Measurements from ENCODE around the gene STK32C. TPM values are rescaled to one million over a fixed set of nuclear protein-coding genes. Genes with fewer than 3 reads are reported as not detected.
"Not testable (repeated sequence)": the region's sequence is repeated elsewhere in the genome, so short reads cannot be mapped to it uniquely, and the experiment has no call there.

Gene STK32C
- total and polyA plus RNA-seq, 4 donors, result 5.1 to 22.0 (median 16.3) TPM

DNA sequence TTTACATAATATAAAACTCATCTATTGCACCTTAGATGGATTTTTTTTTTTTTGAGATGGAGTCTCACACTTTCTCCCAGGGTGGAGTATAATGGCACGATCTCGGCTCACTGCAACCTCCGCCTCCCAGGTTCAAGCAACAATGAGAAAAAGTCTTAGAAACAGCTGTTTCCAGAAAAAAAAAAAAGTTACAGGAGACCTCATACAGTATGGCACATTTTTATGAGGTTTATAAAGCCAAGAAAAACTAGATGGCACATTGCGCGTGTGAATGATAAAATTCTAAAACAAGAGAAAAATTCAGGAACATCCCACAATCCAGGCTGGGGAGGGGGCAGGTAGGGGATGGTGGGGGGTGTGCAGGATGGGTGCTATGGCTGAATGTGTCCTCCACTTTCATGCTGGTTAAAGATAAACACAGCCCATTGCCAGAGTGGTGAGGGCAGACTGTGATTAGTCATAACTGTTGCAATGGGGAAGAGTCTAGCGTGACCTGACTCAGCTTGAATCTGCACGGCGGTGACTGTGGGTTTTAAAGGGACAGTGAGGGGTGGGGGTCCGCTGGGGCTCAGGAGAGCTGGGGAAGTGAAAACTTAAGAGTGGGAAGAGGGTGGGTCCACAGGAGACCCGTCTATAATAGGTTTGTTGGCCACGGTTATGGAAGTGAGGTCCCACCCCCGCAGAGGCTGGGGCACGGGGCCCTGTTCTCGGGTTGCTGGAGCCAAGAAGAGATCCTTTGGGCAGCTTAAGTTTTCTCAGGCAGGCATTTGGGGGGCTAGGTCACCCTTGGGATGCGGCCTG, 12.3 kb upstream of the STK32C start:
- peaks cover 0 to 7% (median 0%) of the 10 kb centered on the region in 5 donors for H3K4me1 ChIP-seq (ENCODE audit: control insufficient read depth in 5 of 5, insufficient read depth in 5 of 5, low read length in 5 of 5)
- no peak overlapping the region for H3K4me3 ChIP-seq
- H3K27me3 ChIP-seq (ENCODE audit: control insufficient read depth in 3 of 3, insufficient read depth in 3 of 3, low read length in 2 of 3), result no peaks in the 10 kb centered on the region
- peaks cover 0 to 2% (median 0%) of the 10 kb centered on the region in 4 donors for H3K36me3 ChIP-seq (ENCODE audit: control insufficient read depth in 4 of 4, insufficient read depth in 4 of 4, low read length in 4 of 4)
- DNase-seq (no peak), ATAC-seq (ENCODE audit: insufficient read depth, low FRiP score) (peak; percentile 73)
- WGBS, 2 donors, result 59 to 62% methylated on average over 15 of the region's 15 CpGs
- no peaks in the 10 kb centered on the region for H3K9me3 ChIP-seq (ENCODE audit: control insufficient read depth in 4 of 4, insufficient read depth in 3 of 4, low read length in 3 of 4)
- TF ChIP-seq, protein P1, sequence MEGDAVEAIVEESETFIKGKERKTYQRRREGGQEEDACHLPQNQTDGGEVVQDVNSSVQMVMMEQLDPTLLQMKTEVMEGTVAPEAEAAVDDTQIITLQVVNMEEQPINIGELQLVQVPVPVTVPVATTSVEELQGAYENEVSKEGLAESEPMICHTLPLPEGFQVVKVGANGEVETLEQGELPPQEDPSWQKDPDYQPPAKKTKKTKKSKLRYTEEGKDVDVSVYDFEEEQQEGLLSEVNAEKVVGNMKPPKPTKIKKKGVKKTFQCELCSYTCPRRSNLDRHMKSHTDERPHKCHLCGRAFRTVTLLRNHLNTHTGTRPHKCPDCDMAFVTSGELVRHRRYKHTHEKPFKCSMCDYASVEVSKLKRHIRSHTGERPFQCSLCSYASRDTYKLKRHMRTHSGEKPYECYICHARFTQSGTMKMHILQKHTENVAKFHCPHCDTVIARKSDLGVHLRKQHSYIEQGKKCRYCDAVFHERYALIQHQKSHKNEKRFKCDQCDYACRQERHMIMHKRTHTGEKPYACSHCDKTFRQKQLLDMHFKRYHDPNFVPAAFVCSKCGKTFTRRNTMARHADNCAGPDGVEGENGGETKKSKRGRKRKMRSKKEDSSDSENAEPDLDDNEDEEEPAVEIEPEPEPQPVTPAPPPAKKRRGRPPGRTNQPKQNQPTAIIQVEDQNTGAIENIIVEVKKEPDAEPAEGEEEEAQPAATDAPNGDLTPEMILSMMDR (IDR thresholded peaks at IDR 0.05; ENCODE audit: control extremely low read depth, extremely low read depth), result no peak
- H3K27ac ChIP-seq (ENCODE audit: low read depth in 1 of 2, low read length in 1 of 2), result no peak overlapping the region
- no peak overlapping the region for H3K9ac ChIP-seq (ENCODE audit: insufficient read depth in 1 of 2, low read length in 2 of 2)

DNA sequence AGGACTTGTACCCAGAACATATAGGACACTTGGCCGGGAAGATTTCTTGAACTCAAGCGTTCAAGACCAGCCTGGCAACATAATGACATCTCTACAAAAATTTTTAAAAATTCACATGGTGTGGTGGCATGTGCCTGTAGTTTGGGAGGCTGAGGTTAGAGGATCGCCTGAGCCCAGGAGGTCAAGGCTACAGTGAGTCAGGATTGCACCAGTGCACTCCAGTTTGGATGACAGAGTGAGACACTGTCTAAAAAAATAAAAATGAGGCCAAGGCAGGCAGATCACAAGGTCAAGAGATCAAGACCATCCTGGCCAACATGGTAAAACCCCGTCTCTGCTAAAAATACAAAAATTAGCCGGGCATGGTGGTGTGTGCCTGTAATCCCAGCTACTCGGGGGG, 9.7 kb upstream of the STK32C start:
- not testable (repeated sequence) for H3K4me1 ChIP-seq (ENCODE audit: control insufficient read depth in 5 of 5, insufficient read depth in 5 of 5, low read length in 5 of 5); H3K27me3 ChIP-seq (ENCODE audit: control insufficient read depth in 3 of 3, insufficient read depth in 3 of 3, low read length in 2 of 3); ATAC-seq (ENCODE audit: insufficient read depth, low FRiP score); H3K4me3 ChIP-seq; H3K9ac ChIP-seq (ENCODE audit: insufficient read depth in 1 of 2, low read length in 2 of 2); H3K9me3 ChIP-seq (ENCODE audit: control insufficient read depth in 4 of 4, insufficient read depth in 3 of 4, low read length in 3 of 4); DNase-seq; H3K36me3 ChIP-seq (ENCODE audit: control insufficient read depth in 4 of 4, insufficient read depth in 4 of 4, low read length in 4 of 4); H3K27ac ChIP-seq (ENCODE audit: low read depth in 1 of 2, low read length in 1 of 2)
- 94 to 95% methylated on average over 6 of the region's 6 CpGs for WGBS, 2 donors

DNA sequence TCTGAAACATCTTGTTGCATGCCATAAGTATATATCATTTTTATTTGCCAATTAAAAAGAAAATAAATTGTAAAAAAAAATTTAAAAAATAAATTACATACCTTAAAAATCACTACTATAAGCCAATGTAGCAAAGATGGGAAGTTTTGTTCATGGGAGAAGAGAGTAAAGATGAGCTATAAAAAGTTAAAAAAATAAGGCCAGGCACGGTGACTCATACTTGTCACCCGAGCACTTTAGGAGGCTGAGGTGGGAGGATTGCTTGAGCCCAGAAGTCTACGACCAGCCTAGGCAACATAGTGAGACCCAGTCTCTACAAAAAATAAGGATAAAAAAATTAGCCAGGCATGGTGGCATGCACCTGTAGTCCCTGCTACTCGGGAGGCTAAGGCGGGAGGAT, 8.4 kb upstream of the STK32C start:
- peaks cover 0 to 5% (median 0%) of the 10 kb centered on the region in 5 donors for H3K4me1 ChIP-seq (ENCODE audit: control insufficient read depth in 5 of 5, insufficient read depth in 5 of 5, low read length in 5 of 5)
- H3K9ac ChIP-seq (ENCODE audit: insufficient read depth in 1 of 2, low read length in 2 of 2), result no peak overlapping the region
- WGBS, 2 donors, result 86 to 95% methylated on average over 5 of the region's 5 CpGs
- H3K27me3 ChIP-seq (ENCODE audit: control insufficient read depth in 3 of 3, insufficient read depth in 3 of 3, low read length in 2 of 3), result no peaks in the 10 kb centered on the region
- H3K36me3 ChIP-seq (ENCODE audit: control insufficient read depth in 4 of 4, insufficient read depth in 4 of 4, low read length in 4 of 4), result no peaks in the 10 kb centered on the region
- peaks cover 0 to 2% (median 0%) of the 10 kb centered on the region in 4 donors for H3K9me3 ChIP-seq (ENCODE audit: control insufficient read depth in 4 of 4, insufficient read depth in 3 of 4, low read length in 3 of 4)
- DNase-seq, result no peak
- H3K27ac ChIP-seq (ENCODE audit: low read depth in 1 of 2, low read length in 1 of 2), result no peak overlapping the region
- no peak for ATAC-seq (ENCODE audit: insufficient read depth, low FRiP score)
- TF ChIP-seq, protein P1 (IDR thresholded peaks at IDR 0.05; ENCODE audit: control extremely low read depth, extremely low read depth), result no peak
- H3K4me3 ChIP-seq, result no peak overlapping the region

DNA sequence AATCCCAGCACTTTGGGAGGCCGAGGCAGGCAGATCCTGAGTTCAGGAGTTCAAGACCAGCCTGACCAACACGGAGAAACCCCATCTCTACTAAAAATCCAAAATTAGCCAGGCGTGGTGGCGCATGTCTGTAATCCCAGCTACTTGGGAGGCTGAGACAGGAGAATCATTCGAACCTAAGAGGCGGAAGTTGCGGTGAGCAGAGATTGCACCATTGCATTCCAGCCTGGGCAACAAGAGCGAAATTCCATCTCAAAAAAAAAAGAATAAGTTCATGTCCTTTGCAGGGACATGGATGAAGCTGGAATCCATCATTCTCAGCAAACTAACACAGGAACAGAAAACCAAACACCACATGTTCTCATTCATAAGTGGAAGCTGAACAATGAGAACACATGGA, 7.1 kb upstream of the STK32C start:
- H3K9me3 ChIP-seq (ENCODE audit: control insufficient read depth in 4 of 4, insufficient read depth in 3 of 4, low read length in 3 of 4); H3K4me3 ChIP-seq; H3K36me3 ChIP-seq (ENCODE audit: control insufficient read depth in 4 of 4, insufficient read depth in 4 of 4, low read length in 4 of 4); H3K27ac ChIP-seq (ENCODE audit: low read depth in 1 of 2, low read length in 1 of 2); DNase-seq; H3K4me1 ChIP-seq (ENCODE audit: control insufficient read depth in 5 of 5, insufficient read depth in 5 of 5, low read length in 5 of 5); H3K9ac ChIP-seq (ENCODE audit: insufficient read depth in 1 of 2, low read length in 2 of 2); H3K27me3 ChIP-seq (ENCODE audit: control insufficient read depth in 3 of 3, insufficient read depth in 3 of 3, low read length in 2 of 3); ATAC-seq (ENCODE audit: insufficient read depth, low FRiP score): not testable (repeated sequence)
- 93 to 94% methylated on average over 8 of the region's 8 CpGs for WGBS, 2 donors
